Dedifferentiated amniotic fluid mesenchymal stem cell (primary cell): ENCODE data around the gene ZNF845.
A peak's percentile ranks its signal among the peaks of the same experiment; 100 is the strongest.
"Not testable (repeated sequence)": the region's sequence is repeated elsewhere in the genome, so short reads cannot be mapped to it uniquely, and the experiment has no call there.

Source experiments
- DNase-seq: peaks from one replicate; pipeline ENCODE4 v3.0.0-alpha.2; 2016; ENCODE audit errors: extremely low spot score

Gene ZNF845

DNA sequence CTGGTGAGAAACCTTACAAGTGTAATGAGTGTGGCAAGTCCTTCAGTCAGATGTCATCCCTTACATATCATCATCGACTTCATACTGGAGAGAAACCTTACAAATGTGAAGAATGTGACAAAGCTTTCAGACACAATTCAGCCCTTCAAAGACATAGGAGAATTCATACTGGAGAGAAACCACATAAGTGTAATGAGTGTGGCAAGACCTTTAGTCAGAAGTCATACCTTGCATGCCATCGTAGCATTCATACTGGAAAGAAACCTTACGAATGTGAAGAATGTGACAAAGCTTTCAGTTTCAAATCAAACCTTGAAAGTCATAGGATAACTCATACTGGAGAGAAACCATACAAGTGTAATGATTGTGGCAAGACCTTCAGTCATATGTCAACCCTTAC lies 47.8 kb downstream of the ZNF845 start:
- no peak for DNase-seq

DNA sequence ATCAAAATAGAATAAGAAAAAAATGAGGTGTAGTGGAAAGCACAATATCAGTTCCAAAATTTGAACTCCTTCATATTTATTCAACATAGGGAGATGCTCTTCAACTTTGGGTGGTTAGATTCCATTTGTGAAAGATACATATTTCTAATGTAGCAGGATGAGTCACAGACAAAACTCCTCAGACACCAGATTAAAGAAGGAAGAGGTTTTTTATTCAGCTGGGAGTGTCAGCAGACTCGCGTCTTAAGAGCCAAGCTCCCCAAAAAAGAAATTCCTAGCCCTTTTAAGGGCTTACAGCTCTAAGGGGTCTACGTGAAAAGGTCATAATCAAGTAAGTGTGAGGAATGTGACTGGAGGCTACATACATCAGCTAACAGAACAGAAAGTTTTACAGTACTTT lies 54.6 kb downstream of the ZNF845 start:
- peak; percentile 66 for DNase-seq

GRCh38 chr19:53388904-53389303 lies 55.4 kb downstream of the ZNF845 start:
- no peak for DNase-seq

DNA sequence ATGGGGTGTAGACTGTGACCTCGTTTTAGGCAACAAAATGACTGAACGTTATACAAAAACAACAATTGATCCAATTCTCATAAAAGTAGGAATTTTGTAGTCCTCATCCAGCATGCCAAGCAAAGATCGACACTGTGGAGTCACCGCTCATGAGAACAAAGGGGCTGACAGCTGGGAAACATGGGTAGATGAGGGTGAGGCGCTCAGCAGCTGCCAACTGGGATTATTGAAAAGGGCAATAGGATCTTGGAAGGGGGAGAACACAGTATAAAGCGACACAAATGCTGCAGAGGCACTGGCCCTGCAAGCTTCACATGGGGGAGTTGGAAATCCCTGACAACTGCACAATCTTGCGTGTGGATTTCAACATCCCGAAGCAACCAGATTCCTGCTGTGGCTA lies 56.0 kb downstream of the ZNF845 start:
- DNase-seq: no peak

DNA sequence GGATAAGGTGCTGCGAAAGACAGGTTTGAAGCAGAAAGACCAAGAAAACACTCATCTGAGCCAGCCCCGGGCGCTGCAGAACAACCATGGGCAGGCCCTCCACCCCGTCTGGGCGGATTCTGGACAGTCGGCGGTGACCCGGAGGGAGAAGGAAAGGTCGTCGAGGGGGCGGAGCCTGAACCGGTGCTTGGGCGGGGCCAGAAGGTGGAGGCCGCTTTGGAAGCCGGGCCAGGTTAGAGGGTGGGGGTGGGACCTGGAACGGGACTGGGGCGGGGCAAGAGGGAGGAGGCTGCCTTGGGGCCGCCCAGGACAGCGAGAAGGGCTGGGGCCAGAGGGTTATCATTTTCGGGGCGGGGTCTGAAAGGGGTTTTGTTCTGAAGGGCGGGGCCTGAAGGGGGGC lies 56.4 kb downstream of the ZNF845 start:
- DNase-seq: no peak

- DNase-seq: peak; percentile 18
Observed at GRCh38 chr19:53394522-53394973, 61.0 kb downstream of the ZNF845 start.

GRCh38 chr19:53394974-53395839 lies 61.7 kb downstream of the ZNF845 start, which contains the start of gene ZNF765:
ZNF765 (plus strand) TSS chr19:53395149; CDS start chr19:53398016, 2,867 bp downstream.
- DNase-seq: peak; percentile 91

DNA sequence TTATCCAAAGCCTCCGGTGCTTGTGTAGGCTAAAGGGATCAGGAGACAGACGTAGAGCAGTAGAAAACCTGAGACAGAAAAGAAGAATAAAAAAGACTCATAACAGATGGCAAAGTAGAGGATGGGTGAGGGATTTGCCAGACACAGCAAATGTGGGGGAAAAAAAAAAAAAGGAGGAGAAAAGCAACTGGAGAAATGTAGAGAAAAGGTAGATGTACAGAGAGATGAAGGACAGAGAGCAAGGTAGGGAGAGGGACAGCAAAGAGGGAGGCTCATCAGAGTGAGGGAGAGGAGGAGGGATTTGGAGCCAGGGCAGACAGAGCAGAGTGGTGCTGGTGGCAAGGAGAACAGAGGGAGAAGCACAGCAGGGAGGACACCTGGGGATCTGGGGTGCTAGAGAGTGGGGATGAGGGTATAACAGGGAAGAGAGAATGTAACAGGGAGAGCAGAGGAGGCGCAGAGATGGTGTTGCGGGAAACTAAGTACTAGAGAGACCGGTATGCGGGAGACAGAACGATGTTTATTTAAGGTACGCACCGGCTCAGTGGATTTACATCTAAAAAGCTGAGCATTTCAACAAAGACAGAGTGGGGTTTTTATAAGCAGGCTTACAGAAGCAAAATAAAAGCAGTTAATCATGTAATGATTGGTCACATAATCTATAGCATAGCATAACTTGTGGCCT lies 62.4 kb downstream of the ZNF845 start:
- DNase-seq: not testable (repeated sequence)

DNA sequence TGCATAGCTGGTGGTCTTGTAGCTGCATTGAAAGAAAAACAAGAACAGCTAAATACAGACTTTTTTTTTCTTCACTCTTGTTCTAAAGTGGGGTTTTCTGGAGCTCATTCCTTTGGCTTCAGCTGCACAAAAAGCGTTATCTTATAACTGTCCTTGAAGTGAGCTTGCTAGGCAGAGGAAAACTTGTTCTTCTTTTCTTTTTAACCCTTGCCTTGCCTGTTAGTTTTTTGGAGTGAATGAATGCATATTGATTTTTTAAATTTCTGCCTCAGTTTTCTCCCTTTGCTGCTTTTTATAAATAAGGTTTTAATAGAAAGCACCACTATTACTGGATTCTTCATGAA lies 62.9 kb downstream of the ZNF845 start:
- DNase-seq: no peak

GRCh38 chr19:53397918-53398317 lies 64.4 kb downstream of the ZNF845 start:
- DNase-seq: not testable (repeated sequence)
